ENCODE data around the gene SMYD1. TPM values are rescaled to one million over a fixed set of nuclear protein-coding genes. Genes with fewer than 3 reads are reported as not detected.

Gene SMYD1
- total RNA-seq, 1 experiment from 2014 or later, result not detected

DNA sequence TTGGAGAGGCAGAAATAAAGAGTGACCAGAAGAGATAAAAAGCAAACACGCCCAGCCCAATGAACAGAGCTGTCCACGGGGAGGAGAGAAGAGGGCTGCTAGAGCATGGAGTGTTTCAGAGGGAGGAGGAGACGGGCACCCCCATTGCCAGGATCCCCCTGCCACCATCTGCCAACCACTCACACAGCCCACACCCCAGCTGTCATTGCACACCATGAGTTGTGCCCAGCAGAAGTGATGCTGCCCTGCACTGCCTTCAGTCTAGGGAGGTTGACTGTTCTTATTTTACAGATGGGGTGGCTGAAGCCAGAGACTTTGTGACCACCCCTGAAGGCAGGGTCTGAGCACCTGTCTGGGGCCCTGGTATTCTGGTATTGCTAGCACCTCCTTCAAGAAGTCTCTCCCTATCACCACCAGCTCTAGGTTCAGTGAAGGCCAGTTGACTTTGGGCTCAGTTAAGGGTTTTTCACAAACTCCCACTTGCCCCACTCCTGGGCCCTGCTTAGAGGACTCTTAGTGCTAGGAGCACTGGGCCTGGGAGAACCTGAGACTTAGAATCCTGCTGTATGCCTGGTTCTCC is 57.8 kb downstream of the SMYD1 start:
- no TSS peak for BruUV-seq (replicated peaks)
- H3K4me1 ChIP-seq (ENCODE audit: control insufficient read depth in 1 of 2, insufficient read depth in 2 of 2, low read length in 2 of 2), result peaks cover 0 to 4% of the 10 kb centered on the region in 2 experiments; a peak in 1 of 4 replicates
- no peaks in the 10 kb centered on the region for H4K20me1 ChIP-seq (ENCODE audit: insufficient read depth)
- H3K27ac ChIP-seq (ENCODE audit: low read depth, low read length), result no peak overlapping the region
- H3K27me3 ChIP-seq (ENCODE audit: insufficient read depth, low read length), result peaks cover 12% of the 10 kb centered on the region; the same call in 1 of the 2 replicates
- no peak overlapping the region for H2AFZ ChIP-seq (ENCODE audit: low read depth, low read length, poor library complexity, severe bottlenecking)
- H3K4me2 ChIP-seq (ENCODE audit: low read length), result no peak overlapping the region
- no peak for TF ChIP-seq POLR2AphosphoS5 (IDR thresholded peaks at IDR 0.05; ENCODE audit: low read depth, low read length)
- TF ChIP-seq RAD21 (IDR thresholded peaks at IDR 0.05; ENCODE audit: low read depth), result no peak
- no peak for TF ChIP-seq CBX3 (IDR thresholded peaks at IDR 0.05; ENCODE audit: low read depth)
- TF ChIP-seq TCF7L2 (IDR thresholded peaks at IDR 0.05; ENCODE audit: borderline replicate concordance, extremely low read depth, insufficient read depth, insufficient read length), result no peak
- no peak for TF ChIP-seq EZH2phosphoT487 (IDR thresholded peaks at IDR 0.05; ENCODE audit: borderline replicate concordance)
- TF ChIP-seq YY1 (IDR thresholded peaks at IDR 0.05; ENCODE audit: extremely low read depth, insufficient replicate concordance, low read depth, low read length), result no peak
- TF ChIP-seq, protein P1, sequence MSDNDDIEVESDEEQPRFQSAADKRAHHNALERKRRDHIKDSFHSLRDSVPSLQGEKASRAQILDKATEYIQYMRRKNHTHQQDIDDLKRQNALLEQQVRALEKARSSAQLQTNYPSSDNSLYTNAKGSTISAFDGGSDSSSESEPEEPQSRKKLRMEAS (IDR thresholded peaks at IDR 0.05), result no peak
- no peak for TF ChIP-seq POLR2A (IDR thresholded peaks at IDR 0.05; ENCODE audit: borderline replicate concordance, extremely low read depth, insufficient read depth, insufficient read length)
- TF ChIP-seq CTCF (IDR thresholded peaks at IDR 0.05 in 2 of 3, conservative IDR thresholded peaks at IDR 0.05 in 1 of 3; ENCODE audit: borderline replicate concordance in 1 of 3, insufficient read depth in 1 of 3, low read depth in 2 of 3, low read length in 2 of 3), result no peak
- TF ChIP-seq ATF3 (IDR thresholded peaks at IDR 0.05), result no peak
- no peak for TF ChIP-seq SIN3A (IDR thresholded peaks at IDR 0.05; ENCODE audit: low read depth)
- no peak for TF ChIP-seq SRF (IDR thresholded peaks at IDR 0.05; ENCODE audit: low read depth)
- no peak for TF ChIP-seq SP1 (IDR thresholded peaks at IDR 0.05; ENCODE audit: low read depth)
- no peak for TF ChIP-seq CEBPB (IDR thresholded peaks at IDR 0.05; ENCODE audit: low read depth)
- no peak for TF ChIP-seq EGR1 (IDR thresholded peaks at IDR 0.05; ENCODE audit: low read depth)
- no peak for TF ChIP-seq REST (IDR thresholded peaks at IDR 0.05; ENCODE audit: low read depth)
- no peak for TF ChIP-seq ZFX (IDR thresholded peaks at IDR 0.05)
- no peak for TF ChIP-seq EZH2 (IDR thresholded peaks at IDR 0.05)
- DNase-seq (ENCODE audit: low read depth, low spot score) (no peak), ATAC-seq (no peak)
- no peaks in the 10 kb centered on the region for H3K9me2 ChIP-seq (ENCODE audit: insufficient read depth)
- no peak overlapping the region for H3K9ac ChIP-seq (ENCODE audit: low read length)
- no peaks in the 10 kb centered on the region for H3K36me3 ChIP-seq (ENCODE audit: control insufficient read depth in 1 of 2, insufficient read depth in 2 of 2, low read length in 2 of 2)
- no peaks in the 10 kb centered on the region for H3K79me2 ChIP-seq (ENCODE audit: insufficient read depth, low read length)
- H3K4me3 ChIP-seq (replicated peaks in 1 of 2; ENCODE audit: low read depth in 1 of 2, low read length in 2 of 2), result no peak overlapping the region
- RAD21 ChIA-PET (ENCODE audit: low non-redundant PET in 1 of 2, low total read pairs in 2 of 2, uncharacterized antibody in 2 of 2, unreplicated experiment in 2 of 2), result no interaction called here
- CTCF ChIA-PET, result no interaction called here
- POLR2A ChIA-PET, result no interaction called here
- H3K9me3 ChIP-seq (ENCODE audit: control insufficient read depth in 1 of 2, insufficient read depth in 1 of 2, low read depth in 1 of 2, low read length in 2 of 2), result no peaks in the 10 kb centered on the region
- intact Hi-C loops (cut with micrococcal nuclease), result no loop called here

All from HCT116 (cell line).